Heart left ventricle (tissue), 16 donors: ENCODE measurements around the gene RAX2. TPM values are rescaled to one million over a fixed set of nuclear protein-coding genes. Genes with fewer than 3 reads are reported as not detected.
A peak's percentile ranks its signal among the peaks of the same experiment; 100 is the strongest.

Experiments
- ATAC-seq, 4 donors: fragments of 200-7000 bp; cut with Tn5 transposase; one replicate each; pipeline ENCODE4 v1.9.1; 2020 to 2022; ENCODE audit warnings: moderate library complexity in 4 of 4, mild to moderate bottlenecking in 3 of 4, moderate number of reproducible peaks in 1 of 4
- DNase-seq, 5 donors: peaks; one replicate each; pipeline ENCODE4 v3.0.0-alpha.2; 2020
- H3K27ac ChIP-seq, 12 donors: fragments of 200-600 bp; sonication (generic) in 4 of 12; one replicate each; pipeline versions ENCODE4 v1.5.0 to v1.8.0; 2016 to 2022; ENCODE audit warnings: mild to moderate bottlenecking in 2 of 12
- H3K27me3 ChIP-seq, 9 donors: fragments of 200-600 bp; sonication (generic) in 2 of 9; one replicate each; pipeline versions ENCODE4 v1.5.1 to v1.8.0; 2016 to 2022; ENCODE audit warnings: mild to moderate bottlenecking in 3 of 9
- H3K36me3 ChIP-seq, 9 donors: fragments of 200-600 bp; sonication (generic) in 2 of 9; one replicate each; pipeline versions ENCODE4 v1.5.0 to v1.8.0; 2018 to 2022; ENCODE audit warnings: mild to moderate bottlenecking in 2 of 9
- H3K4me1 ChIP-seq, 12 donors: fragments of 200-600 bp; sonication (generic) in 4 of 12; one replicate each; pipeline versions ENCODE4 v1.5.0 to v1.8.0; 2016 to 2022; ENCODE audit warnings: mild to moderate bottlenecking in 3 of 12
- H3K4me3 ChIP-seq, 12 donors: fragments of 200-600 bp; sonication (generic) in 4 of 12; one replicate each; pipeline versions ENCODE4 v1.5.0 to v1.8.0; 2017 to 2022; ENCODE audit warnings: mild to moderate bottlenecking in 9 of 12, moderate library complexity in 4 of 12
- H3K9me3 ChIP-seq, 12 donors: fragments of 200-600 bp; sonication (generic) in 4 of 12; one replicate each; pipeline versions ENCODE4 v1.5.0 to v1.8.0; 2016 to 2022; ENCODE audit warnings: mild to moderate bottlenecking in 1 of 12
- CTCF ChIP-seq, 12 donors: fragments of 200-600 bp; sonication (generic) in 4 of 12; IDR thresholded peaks; one replicate each; pipeline versions ENCODE4 v1.5.0 to v1.8.0; 2018 to 2022; ENCODE audit warnings: antibody characterized with exemption in 12 of 12, mild to moderate bottlenecking in 5 of 12
- POLR2A ChIP-seq, 2 donors: fragments of 450-650 bp; IDR thresholded peaks; one replicate each; pipeline ENCODE4 v1.6.1; 2017; ENCODE audit warnings: antibody characterized with exemption in 2 of 2, mild to moderate bottlenecking in 2 of 2, moderate library complexity in 2 of 2
- WGBS, 4 donors: extraction: QIAGEN DNeasy Blood & Tissue Kit in 2 of 4; methylation state at CpG; one replicate each; pipeline versions ENCODE4 v1.1.5 to v1.1.7; 2013 to 2018; 5-methylcytosine and 5-hydroxymethylcytosine counted together
- intact Hi-C, 10 donors: fragments of 100-400 bp; cut with DNase I; formaldehyde crosslinking; loops; one replicate each; pipeline versions ENCODE4 v1.11.1 to v1.14.2; 2022
- polyA plus RNA-seq, 2 donors: library from polyadenylated mRNA; stranded (reverse); fragments of 200-250 nt; gene quantifications; one replicate each; pipeline ENCODE4 v1.2.3, GENCODE V29; 2013
- total RNA-seq, 9 donors: library from RNA; depleted of rRNA in 2 of 9; stranded (reverse); fragments of >200 nt in 2 of 9; fragmentation: NEBNext Ultra II Directional in 3 of 9; extraction: Animal tissue kit (Norgen Biotek cat#: 25700) in 3 of 9; gene quantifications; one replicate each; pipeline versions ENCODE4 v1.1.0 to v1.2.4, GENCODE V29; 2016 to 2023
- donor health status: ischemic (EF 13 %, LVEDD 7.1; RV severe dilation, severe dysfunction).
- donor health status: healthy with polysubstance abuse.
- donor health status: DM: no; HTN: yes; CAD: no.
- donor health status: DM: no; HTN: no; CAD: no.
- donor health status: ischemic (EF 25% LVEDD 6.9; RV normal size, moderate dysfunction).
- donor health status: ischemic (EF 25% LVEDD 5.7; RV mildly dilated, moderate dysfunction).
- donor health status: healthy.
- donor health status: DM: yes; HTN: yes; CAD: no.
- donor health status: ischemic (EF 35%, LVEDD 5.7; RV mildly dilated, moderate dysfunction).
- donor health status: nonischemic (EF 11% LVEDD 7.7; RV severe dilation, severe dysfunction).
- donor health status: DM: yes; HTN: yes; CAD: no.
- donor health status: PGD.
- donor health status: ischemic (EF 29% LVEDD 5.4; RV normal size, mild dysfunction).
- donor health status: nonischemic (EF 23%, LVEDD 6.1; RV moderate dilation, normal function).

RAX2 gene
- total and polyA plus RNA-seq, 11 donors, result not detected

- intact Hi-C loops, result no loop called here
- 2 to 19% (median 4%) methylated on average over 6 to 30 of the region's 30 CpGs for WGBS, 4 donors
- ATAC-seq (no peak), DNase-seq (no peak)
- H3K9me3 ChIP-seq, result no peaks in the 10 kb centered on the region
- H3K4me3 ChIP-seq, result no peak overlapping the region
- H3K27ac ChIP-seq, result no peak overlapping the region
- no peaks in the 10 kb centered on the region for H3K36me3 ChIP-seq
- no peak for TF ChIP-seq POLR2A (IDR thresholded peaks at IDR 0.05)
- TF ChIP-seq CTCF (IDR thresholded peaks at IDR 0.05), result no peak
- H3K27me3 ChIP-seq, result peaks cover 31 to 67% (median 44%) of the 10 kb centered on the region in 9 donors
- H3K4me1 ChIP-seq, result peaks cover 0 to 22% (median 8%) of the 10 kb centered on the region in 12 donors
Measured at GRCh38 chr19:3722443-3723109, 49.5 kb downstream of the RAX2 start.

- WGBS, 4 donors, result 2 to 6% (median 3%) methylated on average over 21 to 26 of the region's 26 CpGs
- no peak for DNase-seq
- Histone ChIP-seq H3K9me3 (no peaks in the 10 kb centered on the region), H3K36me3 (no peaks in the 10 kb centered on the region), H3K4me3 (peak overlapping the region in 4 of 12 donors; percentile 0 to 31 (median 21)), H3K4me1 (peaks cover 0 to 22% (median 8%) of the 10 kb centered on the region in 12 donors), H3K27me3 (peaks cover 31 to 67% (median 44%) of the 10 kb centered on the region in 9 donors), H3K27ac (no peak overlapping the region)
- TF ChIP-seq POLR2A (IDR thresholded peaks at IDR 0.05) (no peak), CTCF (IDR thresholded peaks at IDR 0.05) (no peak)
- no peak for ATAC-seq
- intact Hi-C loops, result no loop called here
Measured at GRCh38 chr19:3721887-3722442, 50.1 kb downstream of the RAX2 start.

GRCh38 chr19:3721131-3721886 lies 50.7 kb downstream of the RAX2 start:
- Histone ChIP-seq H3K4me3 (peak overlapping the region in 4 of 12 donors; percentile 0 to 31 (median 21)), H3K4me1 (peaks cover 0 to 22% (median 8%) of the 10 kb centered on the region in 12 donors), H3K36me3 (no peaks in the 10 kb centered on the region), H3K27ac (no peak overlapping the region), H3K9me3 (no peaks in the 10 kb centered on the region), H3K27me3 (peaks cover 31 to 67% (median 44%) of the 10 kb centered on the region in 9 donors)
- ATAC-seq (peak; percentile 53 to 90 (median 88)), DNase-seq (peak; percentile 75 to 89 (median 79))
- intact Hi-C loops, result no loop called here
- 16 to 25% (median 22%) methylated on average over 34 to 46 of the region's 46 CpGs for WGBS, 4 donors
- no peak for TF ChIP-seq POLR2A (IDR thresholded peaks at IDR 0.05)
- no peak for TF ChIP-seq CTCF (IDR thresholded peaks at IDR 0.05)

- H3K9me3 ChIP-seq, result no peaks in the 10 kb centered on the region
- peaks cover 31 to 66% (median 44%) of the 10 kb centered on the region in 9 donors for H3K27me3 ChIP-seq
- 31 to 36% (median 33%) methylated on average over 9 of the region's 9 CpGs for WGBS, 4 donors
- no peaks in the 10 kb centered on the region for H3K36me3 ChIP-seq
- H3K4me1 ChIP-seq, result peaks cover 0 to 22% (median 8%) of the 10 kb centered on the region in 12 donors
- no peak overlapping the region for H3K27ac ChIP-seq
- intact Hi-C loops, result no loop called here
- no peak for DNase-seq
- peak in 1 of 4 donors; percentile 21 for ATAC-seq
- no peak overlapping the region for H3K4me3 ChIP-seq
- TF ChIP-seq CTCF (IDR thresholded peaks at IDR 0.05), result no peak
- no peak for TF ChIP-seq POLR2A (IDR thresholded peaks at IDR 0.05)
Measured at GRCh38 chr19:3720349-3720917, 51.6 kb downstream of the RAX2 start.
